C1 segment of cervical spinal cord (tissue), 14 donors: ENCODE measurements around the gene DLG2.
"Not testable (repeated sequence)": the region's sequence is repeated elsewhere in the genome, so short reads cannot be mapped to it uniquely, and the experiment has no call there.

Experiments
- DNase-seq, 14 donors: peaks; one replicate each; lab custom pipeline; 2025; lab: John Stamatoyannopoulos, UW

DLG2 gene

GRCh38 chr11:84790849-84791427, 836.2 kb downstream of the DLG2 start:
- no peak for DNase-seq

GRCh38 chr11:84788220-84788619, 838.9 kb downstream of the DLG2 start:
- DNase-seq: no peak

- DNase-seq: not testable (repeated sequence)
Observed at GRCh38 chr11:84784158-84784557, 843.0 kb downstream of the DLG2 start.

- DNase-seq: no peak
Observed at GRCh38 chr11:84780689-84781293, 846.4 kb downstream of the DLG2 start.

GRCh38 chr11:84775503-84775902, 851.6 kb downstream of the DLG2 start:
- DNase-seq: no peak

- DNase-seq: no peak
Observed at GRCh38 chr11:84763931-84764330, 863.2 kb downstream of the DLG2 start.

- no peak for DNase-seq
Observed at GRCh38 chr11:84757711-84758110, 869.4 kb downstream of the DLG2 start.

GRCh38 chr11:84751371-84751770, 875.8 kb downstream of the DLG2 start:
- no peak for DNase-seq

GRCh38 chr11:84747871-84748270, 879.3 kb downstream of the DLG2 start:
- no peak for DNase-seq

GRCh38 chr11:84740050-84740449, 887.1 kb downstream of the DLG2 start:
- DNase-seq: no peak

GRCh38 chr11:84724256-84724655, 902.9 kb downstream of the DLG2 start:
- DNase-seq: no peak

GRCh38 chr11:84722583-84723108, 904.5 kb downstream of the DLG2 start:
- DNase-seq: peak in 1 of 14 donors; percentile 4

- peak in 1 of 14 donors; percentile 39 for DNase-seq
Observed at GRCh38 chr11:84721561-84721961, 905.6 kb downstream of the DLG2 start.

GRCh38 chr11:84720706-84721402, 906.3 kb downstream of the DLG2 start:
- DNase-seq: peak in 13 of 14 donors; percentile 1 to 86 (median 35)

- peak in 7 of 14 donors; percentile 5 to 74 (median 28) for DNase-seq
Observed at GRCh38 chr11:84719935-84720577, 907.1 kb downstream of the DLG2 start.

GRCh38 chr11:84714316-84714780, 912.8 kb downstream of the DLG2 start:
- peak in 4 of 14 donors; percentile 1 to 9 (median 2) for DNase-seq

- DNase-seq: no peak
Observed at GRCh38 chr11:84691830-84692229, 935.3 kb downstream of the DLG2 start.

GRCh38 chr11:84687433-84687832, 939.7 kb downstream of the DLG2 start:
- no peak for DNase-seq

- no peak for DNase-seq
Observed at GRCh38 chr11:84686716-84687115, 940.4 kb downstream of the DLG2 start.

GRCh38 chr11:84685976-84686375, 941.2 kb downstream of the DLG2 start:
- DNase-seq: peak in 1 of 14 donors; percentile 13

- no peak for DNase-seq
Observed at GRCh38 chr11:84685149-84685548, 942.0 kb downstream of the DLG2 start.

- no peak for DNase-seq
Observed at GRCh38 chr11:84681456-84681855, 945.7 kb downstream of the DLG2 start.
